ENCODE measurements around the gene CFP. TPM values are rescaled to one million over a fixed set of nuclear protein-coding genes. Genes with fewer than 3 reads are reported as not detected.

CFP gene
- total and polyA plus RNA-seq, 2 experiments from 2014 or later = 0.09 to 0.13 TPM

- Histone ChIP-seq H3K9me3 (ENCODE audit: low read depth) (no peaks in the 10 kb centered on the region), H3K27ac (no peak overlapping the region), H3K27me3 (peaks cover 8% of the 10 kb centered on the region), H3K36me3 (no peaks in the 10 kb centered on the region), H3K4me3 (no peak overlapping the region), H3K4me1 (ENCODE audit: low read depth) (no peaks in the 10 kb centered on the region)
- no peak for DNase-seq (ENCODE audit: low read depth in 1 of 2, low spot score in 1 of 2)
- TF ChIP-seq CTCF (IDR thresholded peaks at IDR 0.05; ENCODE audit: low read depth, low read length) = no peak
These were observed 10.7 kb downstream of the CFP start for GRCh38 chrX:47618923-47619485.

GRCh38 chrX:47614618-47615017, 15.1 kb downstream of the CFP start:
- no peaks in the 10 kb centered on the region for H3K36me3 ChIP-seq
- H3K9me3 ChIP-seq (ENCODE audit: low read depth) = no peaks in the 10 kb centered on the region
- no peak for TF ChIP-seq CTCF (IDR thresholded peaks at IDR 0.05; ENCODE audit: low read depth, low read length)
- no peaks in the 10 kb centered on the region for H3K4me1 ChIP-seq (ENCODE audit: low read depth)
- no peak overlapping the region for H3K4me3 ChIP-seq
- no peak for DNase-seq (ENCODE audit: low read depth in 1 of 2, low spot score in 1 of 2)
- peaks cover 5% of the 10 kb centered on the region for H3K27me3 ChIP-seq
- H3K27ac ChIP-seq = no peak overlapping the region

GRCh38 chrX:47613082-47613481, 16.6 kb downstream of the CFP start:
- Histone ChIP-seq H3K4me3 (no peak overlapping the region), H3K9me3 (ENCODE audit: low read depth) (no peaks in the 10 kb centered on the region), H3K36me3 (no peaks in the 10 kb centered on the region), H3K27ac (no peak overlapping the region), H3K4me1 (ENCODE audit: low read depth) (no peaks in the 10 kb centered on the region), H3K27me3 (no peaks in the 10 kb centered on the region)
- no peak for DNase-seq (ENCODE audit: low read depth in 1 of 2, low spot score in 1 of 2)
- no peak for TF ChIP-seq CTCF (IDR thresholded peaks at IDR 0.05; ENCODE audit: low read depth, low read length)

- no peak for TF ChIP-seq CTCF (IDR thresholded peaks at IDR 0.05; ENCODE audit: low read depth, low read length)
- no peaks in the 10 kb centered on the region for H3K36me3 ChIP-seq
- no peak overlapping the region for H3K4me3 ChIP-seq
- no peaks in the 10 kb centered on the region for H3K9me3 ChIP-seq (ENCODE audit: low read depth)
- DNase-seq (ENCODE audit: low read depth in 1 of 2, low spot score in 1 of 2) = no peak
- no peaks in the 10 kb centered on the region for H3K4me1 ChIP-seq (ENCODE audit: low read depth)
- H3K27me3 ChIP-seq = no peaks in the 10 kb centered on the region
- no peak overlapping the region for H3K27ac ChIP-seq
These were observed 17.3 kb downstream of the CFP start for GRCh38 chrX:47612418-47612817.

- Histone ChIP-seq H3K4me3 (no peak overlapping the region), H3K27me3 (no peaks in the 10 kb centered on the region), H3K4me1 (ENCODE audit: low read depth) (no peaks in the 10 kb centered on the region), H3K9me3 (ENCODE audit: low read depth) (no peaks in the 10 kb centered on the region), H3K36me3 (no peaks in the 10 kb centered on the region), H3K27ac (no peak overlapping the region)
- DNase-seq (ENCODE audit: low read depth in 1 of 2, low spot score in 1 of 2) = no peak
- TF ChIP-seq CTCF (IDR thresholded peaks at IDR 0.05; ENCODE audit: low read depth, low read length) = no peak
These were observed 17.8 kb downstream of the CFP start for GRCh38 chrX:47611926-47612325.

GRCh38 chrX:47611489-47611888, 18.2 kb downstream of the CFP start:
- no peak for TF ChIP-seq CTCF (IDR thresholded peaks at IDR 0.05; ENCODE audit: low read depth, low read length)
- H3K27ac ChIP-seq = no peak overlapping the region
- H3K27me3 ChIP-seq = no peaks in the 10 kb centered on the region

More at GRCh38 chrX:47611489-47611888, 18.2 kb downstream of the CFP start:
- DNase-seq (ENCODE audit: low read depth in 1 of 2, low spot score in 1 of 2) = no peak
- no peaks in the 10 kb centered on the region for H3K4me1 ChIP-seq (ENCODE audit: low read depth)
- H3K9me3 ChIP-seq (ENCODE audit: low read depth) = no peaks in the 10 kb centered on the region
- H3K36me3 ChIP-seq = no peaks in the 10 kb centered on the region
- no peak overlapping the region for H3K4me3 ChIP-seq
